SK-N-SH (cell line): Measurements from ENCODE around the gene SLAMF1. TPM values are rescaled to one million over a fixed set of nuclear protein-coding genes. Genes with fewer than 3 reads are reported as not detected.

Source experiments
- CTCF ChIA-PET: fragments of 300-600, 350-600 bp; formaldehyde crosslinking; extraction: SDS; loops from one replicate; lab custom pipeline; 2021; lab: Yijun Ruan, JAX
- POLR2A ChIA-PET: fragments of 350-600 bp; sonication (Branson Sonifier 250); formaldehyde crosslinking; extraction: SDS; loops from one replicate; lab custom pipeline; 2020; ENCODE audit warnings: antibody characterized with exemption, inconsistent platforms; lab: Yijun Ruan, JAX
- DNase-seq: peaks from one replicate; pipeline ENCODE4 v3.0.0; 2012
- H2AFZ ChIP-seq: fragments of 200-600 bp; sonication (generic); 2 replicates; pipeline ENCODE4 v1.8.1; 2016; ENCODE audit warnings: antibody characterized with exemption, mild to moderate bottlenecking, low read depth
- H3F3A ChIP-seq: fragments of 200-600 bp; sonication (generic); replicated peaks from 2 replicates; pipeline ENCODE3; 2016; ENCODE audit warnings: antibody characterized with exemption, mild to moderate bottlenecking; ENCODE audit not compliant: insufficient read depth
- H3K27ac ChIP-seq, 2 experiments: fragments of 200-500 bp in 1 of 2; fragments of 200-600 bp in 1 of 2; sonication (Bioruptor generic) in 1 of 2; sonication (generic), shearing (Covaris generic) in 1 of 2; 2 replicates each; pipeline versions ENCODE4 v1.5.1 to v1.6.1; 2014 to 2016; ENCODE audit warnings: low read depth in 2 of 2, inconsistent platforms in 1 of 2, low read length in 1 of 2, mild to moderate bottlenecking in 1 of 2, mixed read lengths in 1 of 2
- H3K27me3 ChIP-seq: fragments of 200-600 bp; sonication (generic), shearing (Covaris generic); 2 replicates; pipeline ENCODE4 v1.6.1; 2016; ENCODE audit warnings: mixed run types; ENCODE audit not compliant: insufficient read depth
- H3K36me3 ChIP-seq, 2 experiments: fragments of 200-500 bp in 1 of 2; fragments of 200-600 bp in 1 of 2; sonication (Bioruptor generic) in 1 of 2; sonication (generic) in 1 of 2; replicated peaks in 1 of 2; 2 replicates each; pipeline versions ENCODE3 to v1.5.1; 2014 to 2016; ENCODE audit warnings: low read length in 1 of 2, mild to moderate bottlenecking in 1 of 2; ENCODE audit not compliant: insufficient read depth in 2 of 2, control insufficient read depth in 1 of 2
- H3K4me1 ChIP-seq, 2 experiments: fragments of 200-500 bp in 1 of 2; fragments of 200-600 bp in 1 of 2; sonication (Bioruptor generic) in 1 of 2; sonication (generic), shearing (Covaris generic) in 1 of 2; 2 replicates each; pipeline versions ENCODE4 v1.5.1 to v1.6.1; 2014 to 2016; ENCODE audit warnings: low read depth in 1 of 2, low read length in 1 of 2, mixed run types in 1 of 2; ENCODE audit not compliant: insufficient read depth in 2 of 2, control insufficient read depth in 1 of 2
- H3K4me2 ChIP-seq: fragments of 200-600 bp; sonication (generic), shearing (Covaris generic); 2 replicates; pipeline ENCODE4 v1.6.1; 2017; ENCODE audit warnings: mixed run types
- H3K4me3 ChIP-seq, 2 experiments: fragments of 200-500 bp in 1 of 2; fragments of 200-600 bp in 1 of 2; sonication (Bioruptor generic) in 1 of 2; sonication (generic), shearing (Covaris generic) in 1 of 2; 2 replicates each; pipeline versions ENCODE4 v1.5.1 to v1.8.1; 2014 to 2016; ENCODE audit warnings: low read depth in 2 of 2, inconsistent platforms in 1 of 2, low read length in 1 of 2, mild to moderate bottlenecking in 1 of 2, mixed read lengths in 1 of 2, moderate library complexity in 1 of 2
- H3K79me2 ChIP-seq: fragments of 200-600 bp; sonication (generic); 2 replicates; pipeline ENCODE4 v1.8.1; 2017; ENCODE audit warnings: mild to moderate bottlenecking; ENCODE audit not compliant: insufficient read depth
- H3K9ac ChIP-seq: fragments of 200-600 bp; sonication (generic); 2 replicates; pipeline ENCODE4 v1.6.1; 2017; ENCODE audit warnings: mixed run types
- H3K9me2 ChIP-seq: fragments of 200-600 bp; sonication (generic); 2 replicates; pipeline ENCODE4 v1.6.1; 2017; ENCODE audit warnings: mixed run types
- H3K9me3 ChIP-seq: fragments of 200-600 bp; sonication (generic); 2 replicates; pipeline ENCODE4 v1.6.1; 2017; ENCODE audit warnings: mixed run types, mild to moderate bottlenecking, moderate library complexity
- H4K20me1 ChIP-seq: fragments of 200-600 bp; sonication (generic); 2 replicates; pipeline ENCODE4 v1.6.1; 2017; ENCODE audit warnings: mild to moderate bottlenecking, mixed run types; ENCODE audit not compliant: insufficient read depth
- ELF1 ChIP-seq: IDR thresholded peaks from 2 replicates; pipeline ENCODE4 v1.4.0; 2012
- EP300 ChIP-seq, 2 experiments: IDR thresholded peaks; 2 replicates each; pipeline versions ENCODE4 v1.4.0 to v1.6.1; 2012; ENCODE audit warnings: borderline replicate concordance in 1 of 2, low read depth in 1 of 2, low read length in 1 of 2
- EZH2phosphoT487 ChIP-seq: fragments of 200-600 bp; sonication (generic); IDR thresholded peaks from 2 replicates; pipeline ENCODE4 v1.6.1; 2017; ENCODE audit warnings: low read depth, mixed run types, mild to moderate bottlenecking, antibody characterized with exemption, moderate library complexity, borderline replicate concordance
- GABPA ChIP-seq: IDR thresholded peaks from 2 replicates; pipeline ENCODE4 v1.4.0; 2012; ENCODE audit warnings: low read depth, mild to moderate bottlenecking
- GATA2 ChIP-seq: sonication (generic); formaldehyde crosslinking; IDR thresholded peaks from 2 replicates; pipeline ENCODE4 v1.5.0; 2020; ENCODE audit warnings: mild to moderate bottlenecking, missing genetic modification reagents
- JUND ChIP-seq: IDR thresholded peaks from 2 replicates; pipeline ENCODE4 v1.4.0; 2012
- MXI1 ChIP-seq: IDR thresholded peaks from 2 replicates; pipeline ENCODE4 v1.6.1; 2012; ENCODE audit warnings: mild to moderate bottlenecking, low read depth, low read length, improper control_type of control experiment
- POLR2AphosphoS5 ChIP-seq: IDR thresholded peaks from 2 replicates; pipeline ENCODE4 v1.6.1; 2012; ENCODE audit warnings: low read depth, low read length
- RAD21 ChIP-seq: IDR thresholded peaks from 2 replicates; pipeline ENCODE4 v1.6.1; 2012; ENCODE audit warnings: mild to moderate bottlenecking, low read length
- SIN3A ChIP-seq: IDR thresholded peaks from 2 replicates; pipeline ENCODE4 v1.6.1; 2012; ENCODE audit warnings: low read depth, mild to moderate bottlenecking, low read length, moderate library complexity, borderline replicate concordance
- SMC3 ChIP-seq: IDR thresholded peaks from 2 replicates; pipeline ENCODE4 v1.6.1; 2012; ENCODE audit warnings: low read depth, low read length, improper control_type of control experiment
- TCF12 ChIP-seq: IDR thresholded peaks from 2 replicates; pipeline ENCODE4 v1.4.0; 2012
- YY1 ChIP-seq: IDR thresholded peaks from 2 replicates; pipeline ENCODE4 v1.4.0; 2012; ENCODE audit warnings: low read depth, mild to moderate bottlenecking
- WGBS: methylation state at CpG from one replicate; pipeline ENCODE4 v1.1.6; 2017; ENCODE audit warnings: low lambda C conversion rate; 5-methylcytosine and 5-hydroxymethylcytosine counted together
- polyA plus RNA-seq, 3 experiments: library from polyadenylated mRNA; depleted of rRNA; stranded (reverse); fragments of >200 nt; gene quantifications; 2 replicates each; pipeline ENCODE4 v1.2.3, GENCODE V29; 2012
- TF ChIP-seq, protein P1 (sequence below): fragments of 150-350 bp; IDR thresholded peaks from 2 replicates; pipeline ENCODE4 v1.6.1; 2016; ENCODE audit warnings: mild to moderate bottlenecking, low read depth, low read length
- TF ChIP-seq, protein P2 (sequence below): IDR thresholded peaks from 2 replicates; pipeline ENCODE4 v1.4.0; 2012; ENCODE audit warnings: low read depth, borderline replicate concordance
- TF ChIP-seq, protein P3 (sequence below): fragments of 150-350 bp; IDR thresholded peaks from 2 replicates; pipeline ENCODE4 v1.6.1; 2017; ENCODE audit warnings: antibody characterized with exemption, low read length, low read depth, borderline replicate concordance

SLAMF1 gene
- polyA plus RNA-seq, 1 of the 3 experiments (the other 2 are of a cell fraction) = not detected

DNA sequence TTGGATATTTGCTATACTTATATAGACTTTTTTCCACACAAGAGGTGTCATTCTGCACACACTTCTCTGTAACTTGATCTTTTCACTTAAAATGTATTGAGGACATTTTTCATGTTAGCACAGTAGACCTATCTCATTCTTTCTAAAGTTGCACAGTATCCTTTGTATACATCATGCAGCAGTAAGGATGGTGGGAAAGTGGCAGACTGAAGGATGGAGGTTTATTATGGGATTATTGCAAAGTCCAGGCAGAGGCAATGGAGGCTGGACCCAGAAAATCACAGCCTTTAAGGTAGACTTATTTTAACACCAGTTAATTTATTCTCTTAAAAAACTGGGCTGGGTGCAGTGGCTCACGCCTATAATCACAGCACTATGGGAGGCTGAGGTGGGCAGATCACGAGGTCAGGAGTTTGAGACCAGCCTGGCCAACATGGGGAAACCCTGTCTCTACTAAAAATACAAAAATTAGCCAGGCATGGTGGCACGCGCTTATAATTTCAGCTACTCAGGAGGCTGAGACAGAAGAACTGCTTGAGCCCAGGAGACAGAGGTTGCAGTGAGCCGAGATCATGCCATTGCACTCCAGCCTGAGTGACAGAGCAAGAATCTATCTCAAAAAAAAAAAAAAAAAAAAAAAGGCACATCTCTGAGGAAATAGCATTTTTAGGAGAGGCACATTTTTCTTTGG lies 25.8 kb downstream of the SLAMF1 start:
- Histone ChIP-seq H3F3A (no peaks in the 10 kb centered on the region), H3K9ac (no peak overlapping the region), H3K79me2 (no peaks in the 10 kb centered on the region), H3K27ac (no peak overlapping the region), H3K4me2 (no peak overlapping the region), H3K4me3 (no peak overlapping the region), H3K9me2 (no peaks in the 10 kb centered on the region), H2AFZ (no peak overlapping the region), H3K4me1 (no peaks in the 10 kb centered on the region), H3K9me3 (no peaks in the 10 kb centered on the region), H3K36me3 (no peaks in the 10 kb centered on the region), H4K20me1 (no peaks in the 10 kb centered on the region), H3K27me3 (peaks cover 5% of the 10 kb centered on the region; the same call in 1 of the 2 replicates)
- WGBS = 23% methylated on average over 5 of the region's 5 CpGs
- TF ChIP-seq MXI1 = no peak
- TF ChIP-seq, protein P1, sequence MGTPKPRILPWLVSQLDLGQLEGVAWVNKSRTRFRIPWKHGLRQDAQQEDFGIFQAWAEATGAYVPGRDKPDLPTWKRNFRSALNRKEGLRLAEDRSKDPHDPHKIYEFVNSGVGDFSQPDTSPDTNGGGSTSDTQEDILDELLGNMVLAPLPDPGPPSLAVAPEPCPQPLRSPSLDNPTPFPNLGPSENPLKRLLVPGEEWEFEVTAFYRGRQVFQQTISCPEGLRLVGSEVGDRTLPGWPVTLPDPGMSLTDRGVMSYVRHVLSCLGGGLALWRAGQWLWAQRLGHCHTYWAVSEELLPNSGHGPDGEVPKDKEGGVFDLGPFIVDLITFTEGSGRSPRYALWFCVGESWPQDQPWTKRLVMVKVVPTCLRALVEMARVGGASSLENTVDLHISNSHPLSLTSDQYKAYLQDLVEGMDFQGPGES = no peak
- TF ChIP-seq, protein P2, sequence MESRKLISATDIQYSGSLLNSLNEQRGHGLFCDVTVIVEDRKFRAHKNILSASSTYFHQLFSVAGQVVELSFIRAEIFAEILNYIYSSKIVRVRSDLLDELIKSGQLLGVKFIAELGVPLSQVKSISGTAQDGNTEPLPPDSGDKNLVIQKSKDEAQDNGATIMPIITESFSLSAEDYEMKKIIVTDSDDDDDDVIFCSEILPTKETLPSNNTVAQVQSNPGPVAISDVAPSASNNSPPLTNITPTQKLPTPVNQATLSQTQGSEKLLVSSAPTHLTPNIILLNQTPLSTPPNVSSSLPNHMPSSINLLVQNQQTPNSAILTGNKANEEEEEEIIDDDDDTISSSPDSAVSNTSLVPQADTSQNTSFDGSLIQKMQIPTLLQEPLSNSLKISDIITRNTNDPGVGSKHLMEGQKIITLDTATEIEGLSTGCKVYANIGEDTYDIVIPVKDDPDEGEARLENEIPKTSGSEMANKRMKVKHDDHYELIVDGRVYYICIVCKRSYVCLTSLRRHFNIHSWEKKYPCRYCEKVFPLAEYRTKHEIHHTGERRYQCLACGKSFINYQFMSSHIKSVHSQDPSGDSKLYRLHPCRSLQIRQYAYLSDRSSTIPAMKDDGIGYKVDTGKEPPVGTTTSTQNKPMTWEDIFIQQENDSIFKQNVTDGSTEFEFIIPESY = no peak
- TF ChIP-seq, protein P3, sequence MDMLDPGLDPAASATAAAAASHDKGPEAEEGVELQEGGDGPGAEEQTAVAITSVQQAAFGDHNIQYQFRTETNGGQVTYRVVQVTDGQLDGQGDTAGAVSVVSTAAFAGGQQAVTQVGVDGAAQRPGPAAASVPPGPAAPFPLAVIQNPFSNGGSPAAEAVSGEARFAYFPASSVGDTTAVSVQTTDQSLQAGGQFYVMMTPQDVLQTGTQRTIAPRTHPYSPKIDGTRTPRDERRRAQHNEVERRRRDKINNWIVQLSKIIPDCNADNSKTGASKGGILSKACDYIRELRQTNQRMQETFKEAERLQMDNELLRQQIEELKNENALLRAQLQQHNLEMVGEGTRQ = no peak
- no peak for TF ChIP-seq EZH2phosphoT487
- TF ChIP-seq RAD21 = no peak
- no peak for TF ChIP-seq GABPA
- TF ChIP-seq SIN3A = no peak
- TF ChIP-seq JUND = no peak
- no peak for TF ChIP-seq YY1
- TF ChIP-seq GATA2 (CRISPR knock-in tag) = no peak
- ChIA-PET CTCF (no interaction called here), POLR2A (no interaction called here)
- no peak for DNase-seq

DNA sequence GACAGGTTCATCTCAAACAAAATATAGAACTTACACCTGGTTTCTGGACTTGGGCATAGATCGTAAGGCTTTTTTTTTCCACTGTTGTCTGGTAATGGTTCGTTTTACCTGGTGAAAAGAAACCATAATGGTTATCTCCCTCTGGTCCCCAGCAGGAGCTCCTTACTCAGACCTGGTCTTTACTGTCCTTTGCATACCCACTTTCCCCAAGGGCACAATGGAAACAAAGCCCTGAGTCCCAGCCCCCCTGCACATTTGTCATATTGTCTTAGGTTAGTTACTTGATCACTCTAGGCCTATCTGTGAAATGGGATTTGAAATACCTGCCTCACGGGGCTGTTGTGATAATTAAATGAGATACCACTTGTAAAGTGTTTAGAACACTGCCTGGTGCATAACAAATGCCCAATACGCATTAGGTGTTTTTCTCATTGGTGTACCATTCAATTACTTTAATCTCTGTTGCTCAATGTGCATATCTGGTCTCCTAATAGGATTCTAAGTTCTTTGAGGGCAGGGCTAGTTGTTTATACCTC lies 27.0 kb downstream of the SLAMF1 start:
- CTCF ChIA-PET = interaction anchor here (1.5 kb wide), 1 partner anchor 14 kb away, joined by 6 read pairs; no protein-coding TSS in a partner anchor

More for the DNA sequence above, 27.0 kb downstream of the SLAMF1 start:
- Histone ChIP-seq H3F3A (no peaks in the 10 kb centered on the region), H2AFZ (no peak overlapping the region), H3K9ac (no peak overlapping the region), H3K4me3 (no peak overlapping the region), H3K79me2 (no peaks in the 10 kb centered on the region), H3K4me2 (no peak overlapping the region), H3K36me3 (no peaks in the 10 kb centered on the region), H4K20me1 (no peaks in the 10 kb centered on the region), H3K27ac (no peak overlapping the region), H3K27me3 (peaks cover 6% of the 10 kb centered on the region; the same call in 1 of the 2 replicates), H3K9me3 (no peaks in the 10 kb centered on the region), H3K9me2 (no peaks in the 10 kb centered on the region), H3K4me1 (no peaks in the 10 kb centered on the region)
- POLR2A ChIA-PET = no interaction called here
- no peak for TF ChIP-seq ELF1
- no peak for TF ChIP-seq POLR2AphosphoS5
- TF ChIP-seq TCF12 = no peak
- no peak for TF ChIP-seq MXI1
- TF ChIP-seq SIN3A = no peak
- no peak for TF ChIP-seq EP300 (IDR thresholded peaks at IDR 0.05; ENCODE audit: borderline replicate concordance in 1 of 2, low read depth in 1 of 2, low read length in 1 of 2)
- TF ChIP-seq SMC3 = no peak
- 3% methylated on average over 4 of the region's 4 CpGs for WGBS
- DNase-seq = no peak
